Endothelial cell of umbilical vein (primary cell): ENCODE data around the gene BIN1. TPM values are rescaled to one million over a fixed set of nuclear protein-coding genes. Genes with fewer than 3 reads are reported as not detected.

Experiments
- BruUV-seq: library from RNA; stranded (reverse); fragments of 400-500 nt; replicated peaks from 2 replicates; lab custom pipeline; 2021; lab: Mats Ljungman, UMichigan
- CTCF ChIA-PET: fragments of 300-600, 350-600 bp; sonication (Branson Sonifier 250); formaldehyde crosslinking; loops from one replicate; lab custom pipeline; 2021; ENCODE audit warnings: antibody characterized with exemption, inconsistent platforms; lab: Charles Lee
- POLR2A ChIA-PET: fragments of 300-600, 350-600 bp; sonication (Branson Sonifier 250); formaldehyde crosslinking; loops from one replicate; lab custom pipeline; 2021; ENCODE audit warnings: antibody characterized with exemption, inconsistent platforms; lab: Charles Lee
- DNase-seq: peaks from one replicate; pipeline ENCODE4 v3.0.0-alpha.2; 2011; ENCODE audit warnings: low read depth, low spot score
- FAIRE-seq: peaks from 2 replicates; lab custom pipeline; 2011; peaks lifted over from hg19 to GRCh38; lab: Jason Lieb, UNC
- H2AFZ ChIP-seq: 2 replicates; pipeline ENCODE4 v1.6.0; 2012; ENCODE audit warnings: low read depth, low read length, control low read depth, inconsistent platforms
- H3K27ac ChIP-seq: 2 replicates; pipeline ENCODE4 v1.5.1; 2011; ENCODE audit warnings: low read depth, mild to moderate bottlenecking, control low read depth, low read length, moderate library complexity; ENCODE audit not compliant: insufficient read depth
- H3K27me3 ChIP-seq, 2 experiments: 2 replicates each; pipeline versions ENCODE4 v1.6.0 to v1.6.1; 2011; ENCODE audit warnings: low read length in 2 of 2, mixed read lengths in 1 of 2; ENCODE audit not compliant: control insufficient read depth in 2 of 2, insufficient read depth in 2 of 2
- H3K36me3 ChIP-seq, 2 experiments: 2 replicates in 1 of 2; 3 replicates in 1 of 2; pipeline ENCODE4 v1.5.1; 2011; ENCODE audit warnings: low read length in 2 of 2, mild to moderate bottlenecking in 1 of 2, moderate library complexity in 1 of 2; ENCODE audit not compliant: control insufficient read depth in 2 of 2, insufficient read depth in 2 of 2; ENCODE audit errors: extremely low read depth in 1 of 2
- H3K4me1 ChIP-seq: 3 replicates; pipeline ENCODE4 v1.5.1; 2011; ENCODE audit warnings: mild to moderate bottlenecking, low read length; ENCODE audit not compliant: control insufficient read depth, insufficient read depth; ENCODE audit errors: extremely low read depth
- H3K4me2 ChIP-seq: 2 replicates; pipeline ENCODE4 v1.6.1; 2011; ENCODE audit warnings: low read length, control low read depth, mixed read lengths; ENCODE audit not compliant: insufficient read depth
- H3K4me3 ChIP-seq, 3 experiments: fragments of 200-600 bp in 1 of 3; sonication (generic), shearing (Covaris generic) in 1 of 3; replicated peaks in 1 of 3; 2 replicates each; pipeline ENCODE4 v1.5.1; 2011 to 2016; ENCODE audit warnings: control low read depth in 3 of 3, low read length in 3 of 3, mild to moderate bottlenecking in 2 of 3, inconsistent platforms in 1 of 3, low read depth in 1 of 3, moderate library complexity in 1 of 3; ENCODE audit not compliant: insufficient read depth in 1 of 3
- H3K79me2 ChIP-seq: 2 replicates; pipeline ENCODE4 v1.6.0; 2012; ENCODE audit warnings: low read length, inconsistent platforms; ENCODE audit not compliant: control insufficient read depth, insufficient read depth
- H3K9ac ChIP-seq: replicated peaks from 2 replicates; pipeline ENCODE3; 2011; ENCODE audit warnings: low read length, control low read depth; ENCODE audit not compliant: insufficient read depth; ENCODE audit errors: extremely low read depth
- H3K9me1 ChIP-seq: replicated peaks from 3 replicates; pipeline ENCODE4 v1.6.0; 2011; ENCODE audit warnings: mild to moderate bottlenecking, low read length; ENCODE audit not compliant: control insufficient read depth, insufficient read depth; ENCODE audit errors: extremely low read depth
- H3K9me3 ChIP-seq: replicated peaks from 2 replicates; pipeline ENCODE4 v1.5.1; 2012; ENCODE audit warnings: low read length, inconsistent platforms; ENCODE audit not compliant: control insufficient read depth, insufficient read depth
- H4K20me1 ChIP-seq: replicated peaks from 2 replicates; pipeline ENCODE3; 2011; ENCODE audit warnings: mild to moderate bottlenecking, low read length; ENCODE audit not compliant: control insufficient read depth, insufficient read depth; ENCODE audit errors: extremely low read depth
- CTCF ChIP-seq, 2 donors: IDR thresholded peaks; 1 replicate in 1 of 2; 2 replicates in 1 of 2; pipeline ENCODE4 v1.5.1; 2011; ENCODE audit warnings: low read length in 2 of 2, mild to moderate bottlenecking in 2 of 2, moderate library complexity in 2 of 2, control low read depth in 1 of 2, inconsistent platforms in 1 of 2, low read depth in 1 of 2; ENCODE audit not compliant: insufficient read depth in 1 of 2; ENCODE audit errors: extremely low read depth in 1 of 2
- EZH2 ChIP-seq: IDR thresholded peaks from 2 replicates; pipeline ENCODE4 v1.6.1; 2012; ENCODE audit warnings: borderline replicate concordance, low read depth, mild to moderate bottlenecking, moderate library complexity, low read length, inconsistent platforms; ENCODE audit not compliant: severe bottlenecking
- FOS ChIP-seq: IDR thresholded peaks from 2 replicates; pipeline ENCODE4 v1.6.1; 2011; ENCODE audit warnings: mild to moderate bottlenecking, low read length, moderate library complexity, borderline replicate concordance; ENCODE audit not compliant: insufficient read depth
- GATA2 ChIP-seq: IDR thresholded peaks from 2 replicates; pipeline ENCODE4 v1.7.0; 2011; ENCODE audit warnings: low read depth, mild to moderate bottlenecking, moderate library complexity, mixed read lengths, low read length; ENCODE audit not compliant: insufficient read length, insufficient read depth
- JUN ChIP-seq: IDR thresholded peaks from 2 replicates; pipeline ENCODE4 v1.6.1; 2011; ENCODE audit warnings: borderline replicate concordance, low read depth; ENCODE audit not compliant: insufficient read length, insufficient read depth
- MYC ChIP-seq: IDR thresholded peaks from one replicate; pipeline ENCODE4 v1.6.1; 2011; ENCODE audit warnings: mild to moderate bottlenecking, low read depth, low read length
- POLR2A ChIP-seq: IDR thresholded peaks from 2 replicates; pipeline ENCODE4 v1.6.1; 2012; ENCODE audit warnings: low read depth, mild to moderate bottlenecking, control low read depth, low read length
- POLR2AphosphoS5 ChIP-seq: IDR thresholded peaks from 2 replicates; pipeline ENCODE4 v1.6.1; 2012; ENCODE audit warnings: low read depth, mild to moderate bottlenecking, control low read depth, low read length, moderate library complexity; ENCODE audit not compliant: insufficient read depth
- dilution Hi-C: fragments of 300-500 bp; cut with MboI; formaldehyde crosslinking; loops from one replicate; pipeline ENCODE4 v1.15.0; 2019; ENCODE audit warnings: low sequenced_read_pairs; ENCODE audit not compliant: extremely low pct_ligation_motif_present
- intact Hi-C: fragments of 100-400 bp; cut with micrococcal nuclease; formaldehyde crosslinking; loops from one replicate; pipeline ENCODE4 v1.10.0; 2022
- polyA plus RNA-seq, 4 experiments: library from polyadenylated mRNA; depleted of rRNA in 3 of 4; stranded (reverse) in 3 of 4; unstranded in 1 of 4; fragments of >200 nt; gene quantifications; 2 replicates each; pipeline versions ENCODE4 v1.2.1 to v1.2.3, GENCODE V29; 2011 to 2012; ENCODE audit warnings: missing spikeins in 1 of 4
- total RNA-seq: library from RNA; stranded (reverse); gene quantifications from 2 replicates; pipeline ENCODE4 v1.2.3, GENCODE V29; 2021
- TF ChIP-seq, protein P1 (sequence below): IDR thresholded peaks from 2 replicates; pipeline ENCODE4 v1.6.1; 2011; ENCODE audit not compliant: insufficient read depth, insufficient read length

Gene BIN1
- total and polyA plus RNA-seq, 2 donors (not counting 3 experiments of a cell fraction or from before 2014, with no cell fraction given) = 26.3 to 36.9 TPM

DNA sequence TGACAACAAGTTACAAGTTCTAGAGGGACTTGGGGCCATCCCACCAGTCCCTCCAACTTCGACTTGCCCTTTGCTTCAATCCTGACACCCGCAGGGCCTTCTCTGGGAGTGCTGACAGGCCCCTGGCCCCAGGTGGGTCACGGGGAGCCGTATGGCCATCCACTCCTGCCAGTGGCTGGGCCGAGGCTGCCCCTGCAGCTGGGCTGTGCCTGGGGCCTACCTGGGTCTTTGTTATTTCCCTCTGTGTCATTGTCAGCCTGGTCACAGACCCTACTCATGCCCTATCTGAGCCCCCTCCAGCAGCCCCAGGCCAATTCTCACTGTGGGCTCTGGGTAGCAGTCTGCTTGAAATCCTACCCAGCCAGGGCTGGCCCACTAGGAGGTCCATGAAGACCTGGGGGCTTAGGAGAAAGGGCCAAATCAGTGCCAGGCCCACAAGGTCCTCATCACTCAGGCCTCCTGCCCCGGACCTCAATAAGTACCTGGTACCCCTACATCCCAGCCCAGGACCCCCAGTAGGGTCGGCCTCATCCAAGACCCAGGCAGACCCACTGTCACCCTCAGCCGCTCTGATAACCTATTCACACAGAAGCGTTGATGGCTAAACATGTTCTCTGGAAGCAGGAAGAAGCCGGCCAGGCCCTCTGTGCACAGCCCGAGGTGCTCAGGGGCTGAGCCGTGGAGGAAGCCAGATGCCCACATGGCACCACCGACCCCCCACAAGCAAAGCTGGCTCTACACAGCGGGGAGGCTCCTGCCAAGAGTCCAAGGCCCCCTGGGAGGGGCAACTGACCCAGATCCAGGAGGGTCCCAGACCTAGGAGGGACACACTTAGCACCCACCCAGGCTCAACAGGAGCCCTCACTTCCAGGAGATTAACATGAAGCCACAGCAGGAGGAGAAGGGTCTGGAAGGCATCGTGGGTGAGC, 57.7 kb downstream of the BIN1 start:
- Histone ChIP-seq H3K9ac (no peak overlapping the region), H3K4me1 (no peaks in the 10 kb centered on the region), H2AFZ (no peak overlapping the region), H3K27me3 (no peaks in the 10 kb centered on the region), H3K4me3 (no peak overlapping the region), H3K4me2 (no peak overlapping the region), H3K27ac (no peak overlapping the region), H3K79me2 (no peaks in the 10 kb centered on the region), H3K36me3 (peaks cover 0 to 2% of the 10 kb centered on the region in 2 experiments), H4K20me1 (no peaks in the 10 kb centered on the region), H3K9me1 (no peaks in the 10 kb centered on the region), H3K9me3 (no peaks in the 10 kb centered on the region)
- ChIA-PET POLR2A (no interaction called here), CTCF (interaction anchor here (0.6 to 1.0 kb wide), 5 partner anchors 11 to 124 kb away, joined by 3 to 5 read pairs (median 3); no protein-coding TSS in a partner anchor)
- dilution Hi-C loops = no loop called here
- DNase-seq (no peak), FAIRE-seq (no peak)
- intact Hi-C loops = no loop called here
- BruUV-seq = no TSS peak
- TF ChIP-seq EZH2 = no peak
- TF ChIP-seq JUN = no peak
- TF ChIP-seq MYC = no peak
- no peak for TF ChIP-seq CTCF (IDR thresholded peaks at IDR 0.05; ENCODE audit: extremely low read depth in 1 of 2, insufficient read depth in 1 of 2, low read depth in 1 of 2, low read length in 2 of 2)
- TF ChIP-seq FOS = no peak
- TF ChIP-seq, protein P1, sequence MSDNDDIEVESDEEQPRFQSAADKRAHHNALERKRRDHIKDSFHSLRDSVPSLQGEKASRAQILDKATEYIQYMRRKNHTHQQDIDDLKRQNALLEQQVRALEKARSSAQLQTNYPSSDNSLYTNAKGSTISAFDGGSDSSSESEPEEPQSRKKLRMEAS = no peak
- TF ChIP-seq POLR2A = no peak
- TF ChIP-seq GATA2 = no peak
- TF ChIP-seq POLR2AphosphoS5 = no peak
